GM21367 (cell line): ENCODE results near the gene POLR2J3.
A peak's percentile ranks its signal among the peaks of the same experiment; 100 is the strongest.
"Not testable (repeated sequence)": the region's sequence is repeated elsewhere in the genome, so short reads cannot be mapped to it uniquely, and the experiment has no call there.

Experiments
- ATAC-seq: cut with Tn5 transposase; IDR thresholded peaks from one replicate; pipeline ENCODE4 v1.9.1; 2021; ENCODE audit not compliant: unreplicated experiment

POLR2J3 gene

GRCh38 chr7:102524803-102525202 is 47.6 kb downstream of the POLR2J3 start:
- not testable (repeated sequence) for ATAC-seq

GRCh38 chr7:102520797-102521196 is 51.6 kb downstream of the POLR2J3 start:
- ATAC-seq = not testable (repeated sequence)

GRCh38 chr7:102517550-102518147 is 54.7 kb downstream of the POLR2J3 start, which contains the start of gene RASA4B:
Gene RASA4B, minus strand, starts transcription at chr7:102517777. Its CDS starts 67 bp downstream, at chr7:102517710.
- ATAC-seq = peak; percentile 59
